ENCODE data around the gene PHEX. TPM values are rescaled to one million over a fixed set of nuclear protein-coding genes. Genes with fewer than 3 reads are reported as not detected.

Gene PHEX
- total and polyA plus RNA-seq, 8 donors = 0.04 to 0.09 (median 0.07) TPM; not detected in 3

DNA sequence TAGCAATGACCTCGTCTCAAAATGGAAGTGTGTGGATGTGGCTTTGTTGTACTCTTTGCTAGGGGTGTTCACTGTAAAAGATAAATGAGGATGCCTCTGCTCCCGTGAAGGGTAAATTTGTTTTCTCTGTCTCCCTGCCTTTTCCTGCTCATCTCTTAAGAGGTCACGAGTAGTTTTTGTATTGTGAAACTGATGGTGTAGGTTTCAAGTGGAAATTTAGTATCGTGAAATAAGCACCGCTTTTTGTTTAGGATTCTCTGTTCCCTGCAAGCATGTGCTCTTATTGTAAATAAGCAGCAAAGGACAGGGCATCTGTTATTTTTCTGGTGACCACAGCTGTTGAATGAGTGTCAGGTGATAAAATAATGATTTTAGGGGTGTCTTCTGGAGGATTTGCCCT, 104.6 kb downstream of the PHEX start:
- Histone ChIP-seq H3K4me3 (no peak overlapping the region), H3K4me1 (peaks cover 0 to 3% (median 0%) of the 10 kb centered on the region in 3 donors), H3K27me3 (peaks cover 0 to 3% (median 0%) of the 10 kb centered on the region in 4 donors), H3K36me3 (no peaks in the 10 kb centered on the region), H3K27ac (peak overlapping the region in 2 of 4 donors; percentile 22 to 39), H3K9me3 (no peaks in the 10 kb centered on the region)
- TF ChIP-seq CTCF (IDR thresholded peaks at IDR 0.05) = no peak
- intact Hi-C loops (cut with DNase I) = loop anchor here in 1 of 3 donors (10.0 kb wide), 1 partner anchor 608 kb away; no protein-coding TSS in a partner anchor
- WGBS, 2 donors = 62 to 74% methylated on average over 5 of the region's 5 CpGs
- ATAC-seq (no peak), FAIRE-seq (no peak), DNase-seq (no peak)

GRCh38 chrX:22139822-22140221, 107.7 kb downstream of the PHEX start:
- H3K27ac ChIP-seq = no peak overlapping the region
- H3K36me3 ChIP-seq = no peaks in the 10 kb centered on the region
- TF ChIP-seq CTCF (IDR thresholded peaks at IDR 0.05) = no peak
- DNase-seq (no peak), FAIRE-seq (no peak), ATAC-seq (no peak)
- peaks cover 0 to 3% (median 0%) of the 10 kb centered on the region in 3 donors for H3K4me1 ChIP-seq
- H3K9me3 ChIP-seq = no peaks in the 10 kb centered on the region
- H3K27me3 ChIP-seq = peaks cover 0 to 7% (median 0%) of the 10 kb centered on the region in 4 donors
- 93% methylated on average over 1 of the region's 1 CpG for WGBS, 2 donors
- no peak overlapping the region for H3K4me3 ChIP-seq
- intact Hi-C loops (cut with DNase I) = loop anchor here in 1 of 3 donors (10.0 kb wide), 1 partner anchor 605 kb away; no protein-coding TSS in a partner anchor

DNA sequence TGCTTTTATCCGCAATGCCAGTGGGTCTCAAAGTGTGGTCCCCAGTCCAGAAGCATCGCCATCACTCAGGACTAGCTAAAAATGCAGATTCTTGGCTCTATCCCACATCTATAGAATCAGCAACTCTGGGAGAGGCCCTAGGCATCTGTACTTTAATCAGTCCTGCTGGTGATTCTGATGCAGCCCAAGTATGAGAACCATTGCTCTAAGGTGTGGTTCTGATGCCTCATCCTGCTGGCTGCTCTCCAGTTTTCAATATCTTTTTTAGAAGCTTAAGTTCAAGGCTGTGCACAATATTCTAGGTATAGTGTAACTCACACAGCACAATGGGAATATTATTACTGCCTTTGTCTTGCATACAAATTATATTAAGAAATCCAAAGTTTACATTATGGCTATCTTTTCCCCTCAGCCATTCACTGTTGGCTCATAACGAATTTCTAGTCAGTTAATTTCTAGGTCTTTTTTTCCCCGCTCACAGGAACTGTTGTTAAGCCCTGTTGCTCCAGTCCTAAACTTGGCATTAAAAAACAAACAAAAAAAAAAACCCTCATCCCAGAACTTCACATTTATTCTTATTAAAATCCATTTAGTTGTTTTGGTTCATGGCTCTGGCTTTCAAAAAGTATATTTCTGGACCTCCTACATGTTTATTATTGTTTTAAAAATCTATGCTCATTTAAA, 109.1 kb downstream of the PHEX start:
- FAIRE-seq = peak; percentile 17
- 70 to 89% methylated on average over 4 of the region's 4 CpGs for WGBS, 2 donors

DNA sequence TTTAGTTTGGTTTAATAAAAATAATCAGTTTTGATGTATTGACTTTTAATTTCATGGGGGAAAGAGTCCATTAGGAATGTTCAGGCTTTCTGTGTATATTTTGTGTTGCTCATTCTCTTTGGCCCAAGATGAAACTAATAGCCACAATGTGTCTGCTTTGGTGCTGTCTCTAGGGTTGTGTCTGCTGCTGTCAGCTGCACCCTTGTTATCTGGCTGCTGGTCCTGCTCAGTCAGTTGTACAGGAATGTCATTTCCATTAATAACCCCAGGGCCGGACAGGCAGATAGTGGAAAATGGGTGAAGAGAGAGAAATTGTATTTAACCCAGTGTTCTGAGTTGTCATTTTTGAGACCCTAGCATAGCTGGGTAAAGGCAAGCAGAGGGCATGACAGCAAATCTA, 115.1 kb downstream of the PHEX start:
- Histone ChIP-seq H3K4me3 (no peak overlapping the region), H3K9me3 (no peaks in the 10 kb centered on the region), H3K27me3 (peaks cover 0 to 4% (median 0%) of the 10 kb centered on the region in 4 donors), H3K36me3 (no peaks in the 10 kb centered on the region), H3K4me1 (no peaks in the 10 kb centered on the region), H3K27ac (no peak overlapping the region)
- DNase-seq (no peak), FAIRE-seq (no peak), ATAC-seq (no peak)
- WGBS, 2 donors = 52 to 53% methylated on average over 1 of the region's 1 CpG
- intact Hi-C loops (cut with DNase I) = no loop called here
- TF ChIP-seq CTCF (IDR thresholded peaks at IDR 0.05) = no peak

More for the DNA sequence above, 109.1 kb downstream of the PHEX start:
- no peaks in the 10 kb centered on the region for H3K9me3 ChIP-seq
- no peak overlapping the region for H3K27ac ChIP-seq
- TF ChIP-seq CTCF (IDR thresholded peaks at IDR 0.05) = no peak
- intact Hi-C loops (cut with DNase I) = no loop called here
- no peaks in the 10 kb centered on the region for H3K4me1 ChIP-seq
- H3K27me3 ChIP-seq = peaks cover 0 to 7% (median 0%) of the 10 kb centered on the region in 4 donors
- no peak overlapping the region for H3K4me3 ChIP-seq
- H3K36me3 ChIP-seq = no peaks in the 10 kb centered on the region
- DNase-seq (no peak), ATAC-seq (no peak)

DNA sequence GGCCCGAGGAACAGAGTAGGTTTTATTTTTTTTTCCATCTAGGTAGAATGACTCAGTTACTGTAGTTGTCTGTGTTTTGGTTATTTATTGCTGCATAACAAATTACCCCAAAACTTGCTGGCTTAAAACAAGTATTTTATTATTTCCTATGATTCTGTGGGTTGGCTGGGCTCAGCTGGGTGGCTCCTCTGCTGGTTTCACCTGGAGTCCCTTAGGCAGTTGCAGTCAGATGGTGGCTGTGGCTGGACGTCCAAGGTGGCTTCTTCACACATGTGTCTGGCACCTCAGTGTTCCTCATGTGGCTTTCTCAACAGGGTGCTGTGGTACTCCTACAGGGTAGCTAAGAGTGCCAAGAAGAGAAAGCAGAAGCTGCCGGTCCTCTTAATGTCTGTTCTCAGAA, 115.8 kb downstream of the PHEX start:
- FAIRE-seq = no peak
- H3K27me3 ChIP-seq = peaks cover 0 to 4% (median 0%) of the 10 kb centered on the region in 4 donors
- intact Hi-C loops (cut with DNase I) = no loop called here
- H3K27ac ChIP-seq = no peak overlapping the region
- H3K4me1 ChIP-seq = no peaks in the 10 kb centered on the region
- H3K4me3 ChIP-seq = no peak overlapping the region
- no peak for ATAC-seq
- no peak for DNase-seq
- TF ChIP-seq CTCF (IDR thresholded peaks at IDR 0.05) = no peak
- WGBS, 2 donors = 70 to 81% methylated on average over 3 of the region's 3 CpGs
- H3K9me3 ChIP-seq = no peaks in the 10 kb centered on the region
- H3K36me3 ChIP-seq = no peaks in the 10 kb centered on the region
